Activated T-helper 1 cell treated with anti-CD3 and anti-CD28 coated beads, Interleukin-12 subunit alpha, Interleukin-12 subunit beta, Interleukin-2, Interleukin-4 antibody, amounts not matched to agents 30 ng/mL and 10 ng/mL and 1 ng/mL, durations not matched to agents 14 hours and 24 hours and 36 hours (primary cell): Measurements from ENCODE around the gene ARHGAP15. TPM values are rescaled to one million over a fixed set of nuclear protein-coding genes. Genes with fewer than 3 reads are reported as not detected.
A peak's percentile ranks its signal among the peaks of the same experiment; 100 is the strongest.

Experiments used
- DNase-seq: peaks from one replicate; pipeline ENCODE4 v3.0.0; 2021; ENCODE audit warnings: low spot score
- H3K27ac Mint-ChIP-seq: one replicate; pipeline ENCODE4 v1.8.0; 2021; ENCODE audit warnings: mild to moderate bottlenecking, mixed read lengths
- H3K27me3 Mint-ChIP-seq: one replicate; pipeline ENCODE4 v1.8.0; 2022; ENCODE audit warnings: mild to moderate bottlenecking, moderate library complexity, mixed read lengths; ENCODE audit not compliant: insufficient read depth
- H3K36me3 Mint-ChIP-seq: one replicate; pipeline ENCODE4 v1.8.0; 2021; ENCODE audit warnings: low read depth, mixed read lengths
- H3K4me1 Mint-ChIP-seq: one replicate; pipeline ENCODE4 v1.8.0; 2021; ENCODE audit warnings: low read depth, mixed read lengths
- H3K4me3 Mint-ChIP-seq: one replicate; pipeline ENCODE4 v1.8.0; 2021; ENCODE audit warnings: mild to moderate bottlenecking, moderate library complexity, mixed read lengths
- H3K9me3 Mint-ChIP-seq: one replicate; pipeline ENCODE4 v1.8.0; 2021; ENCODE audit warnings: mixed read lengths
- intact Hi-C: fragments of 100-400 bp; cut with micrococcal nuclease; formaldehyde crosslinking; loops from one replicate; pipeline ENCODE4 v1.15.1; 2024
- total RNA-seq: library from RNA; stranded (reverse); gene quantifications from 2 replicates; pipeline ENCODE4 v1.2.3, GENCODE V29; 2022

Gene ARHGAP15
- total RNA-seq, 1 donor from 2014 or later: 65.3 TPM

DNA sequence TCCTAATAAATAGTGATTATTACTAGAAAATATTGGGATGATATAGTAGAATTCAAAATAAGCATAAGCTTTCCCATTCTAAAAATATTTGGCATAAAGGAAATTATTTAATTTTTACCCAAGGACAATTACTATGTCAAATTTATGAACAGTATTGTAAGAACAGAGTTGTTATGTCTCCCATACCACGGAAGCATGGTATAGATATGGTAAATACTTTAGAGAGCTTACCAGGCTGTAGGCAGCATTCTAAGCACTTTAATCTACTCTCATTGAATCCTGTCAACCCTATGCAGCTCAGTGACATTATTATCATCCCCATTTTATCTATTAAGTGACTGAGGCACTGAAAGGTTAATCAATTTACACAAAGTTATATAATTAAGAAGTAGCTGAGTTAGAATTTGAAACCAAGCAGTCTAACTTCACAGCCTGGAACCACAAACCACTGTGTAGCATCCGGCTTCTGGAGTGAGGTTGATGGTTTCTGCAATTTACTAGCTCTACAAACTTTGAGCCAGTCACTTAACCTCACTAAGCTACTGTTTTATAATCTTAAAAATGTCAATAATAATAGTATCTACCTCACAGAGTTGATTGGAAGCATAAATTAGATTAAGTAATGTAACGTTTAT lies 323.7 kb downstream of the ARHGAP15 start:
- Mint-ChIP-seq H3K4me3 (no peak overlapping the region), H3K4me1 (peaks cover 42% of the 10 kb centered on the region), H3K36me3 (peaks cover 21% of the 10 kb centered on the region), H3K9me3 (no peaks in the 10 kb centered on the region), H3K27me3 (no peaks in the 10 kb centered on the region), H3K27ac (no peak overlapping the region)
- intact Hi-C loops: loop anchor here (1.0 to 5.0 kb wide), 3 partner anchors 15 to 279 kb away; no protein-coding TSS in a partner anchor
- peak; percentile 31 for DNase-seq

DNA sequence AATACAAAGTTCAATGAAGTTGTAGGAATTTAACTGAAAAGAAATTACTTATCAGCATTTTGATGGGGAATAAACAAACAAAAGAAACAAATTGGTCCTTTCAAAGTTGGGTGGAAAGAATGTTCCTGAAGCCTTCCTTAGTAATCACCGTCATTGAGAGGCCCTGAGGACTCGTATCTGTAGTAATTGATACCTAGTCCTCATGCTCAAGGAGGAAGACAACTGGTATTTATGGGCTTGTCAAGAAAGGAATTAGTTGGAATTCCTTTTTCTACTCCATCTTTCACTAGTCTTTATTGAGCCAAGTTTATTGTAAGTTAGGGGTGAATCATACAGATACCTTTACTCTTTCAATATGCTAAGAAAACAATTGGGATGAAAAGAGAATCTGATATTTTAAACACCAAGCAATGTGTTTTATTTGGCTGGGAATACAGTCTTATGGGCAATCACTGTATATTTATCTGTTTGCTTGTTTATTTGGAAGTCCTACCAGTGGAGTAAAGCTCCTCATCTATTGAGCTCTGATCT lies 324.8 kb downstream of the ARHGAP15 start:
- Mint-ChIP-seq H3K27ac (no peak overlapping the region), H3K4me1 (peaks cover 42% of the 10 kb centered on the region), H3K36me3 (peaks cover 21% of the 10 kb centered on the region), H3K4me3 (no peak overlapping the region), H3K27me3 (no peaks in the 10 kb centered on the region), H3K9me3 (no peaks in the 10 kb centered on the region)
- intact Hi-C loops: loop anchor here (1.0 to 5.0 kb wide), 3 partner anchors 14 to 278 kb away; no protein-coding TSS in a partner anchor
- no peak for DNase-seq

DNA sequence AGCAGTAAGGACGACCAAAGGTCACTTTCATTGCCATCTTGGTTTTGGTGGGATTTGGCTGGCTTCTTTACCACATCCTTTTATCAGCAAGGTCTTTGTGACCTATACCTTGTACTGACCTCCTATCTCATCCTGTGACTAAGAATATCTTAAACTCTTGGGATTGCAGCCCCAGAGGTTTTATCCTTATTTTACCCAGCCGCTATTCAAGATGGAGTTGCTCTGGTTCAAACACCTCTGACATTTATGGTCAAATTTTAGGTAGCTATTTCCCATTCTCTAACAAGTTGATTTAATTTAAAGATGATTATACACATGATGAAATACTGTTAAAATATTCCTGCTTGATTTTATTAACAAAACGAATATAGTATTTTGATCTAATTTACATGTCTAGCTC lies 326.1 kb downstream of the ARHGAP15 start:
- H3K36me3 Mint-ChIP-seq: peaks cover 21% of the 10 kb centered on the region
- intact Hi-C loops: no loop called here
- no peak overlapping the region for H3K27ac Mint-ChIP-seq
- no peaks in the 10 kb centered on the region for H3K27me3 Mint-ChIP-seq
- H3K4me1 Mint-ChIP-seq: peaks cover 42% of the 10 kb centered on the region
- no peaks in the 10 kb centered on the region for H3K9me3 Mint-ChIP-seq
- H3K4me3 Mint-ChIP-seq: no peak overlapping the region
- no peak for DNase-seq

DNA sequence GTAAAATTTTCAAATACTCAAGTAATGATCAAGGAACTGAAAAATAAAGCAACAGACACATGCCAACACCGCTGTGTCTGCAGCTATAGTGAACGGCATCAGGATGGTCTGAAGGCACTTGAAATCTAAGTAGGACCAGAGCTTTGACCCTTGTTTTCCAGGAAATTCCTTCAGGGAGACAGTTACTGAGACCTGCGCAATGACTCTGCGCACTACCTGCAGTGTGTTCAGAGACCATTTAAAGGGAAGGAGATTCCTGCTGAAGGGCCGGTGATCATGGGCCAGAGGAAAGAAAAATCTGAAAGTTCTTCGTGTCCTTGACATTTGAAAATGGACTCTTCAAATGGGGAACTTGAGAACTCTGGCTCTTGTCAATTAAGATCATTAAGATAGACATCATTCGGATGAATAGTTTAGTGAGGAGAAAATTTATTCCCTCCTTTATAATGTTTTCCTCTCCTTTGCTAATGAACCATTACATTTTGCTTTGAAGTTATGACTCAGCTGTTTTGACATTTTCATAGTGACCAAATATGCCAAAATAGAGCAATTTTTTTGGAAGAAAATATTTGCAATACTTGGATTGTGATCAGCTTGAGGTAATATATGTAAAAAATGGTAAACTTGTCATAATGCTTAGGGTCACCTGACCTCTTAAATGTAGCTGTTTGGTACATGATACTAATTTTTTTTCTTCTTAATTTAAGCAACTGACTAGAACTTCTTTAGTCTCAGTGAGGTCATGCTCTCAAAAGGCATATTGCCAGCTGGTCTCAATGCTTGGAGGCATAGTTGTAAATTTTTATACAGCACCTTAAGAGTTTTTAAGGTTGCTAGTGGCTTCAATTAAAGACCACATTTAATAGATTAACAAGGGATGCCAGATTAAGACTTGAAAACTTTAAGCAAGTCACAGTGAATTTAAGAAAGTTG lies 329.3 kb downstream of the ARHGAP15 start:
- H3K4me1 Mint-ChIP-seq: peaks cover 26% of the 10 kb centered on the region
- H3K36me3 Mint-ChIP-seq: peaks cover 16% of the 10 kb centered on the region
- no peak overlapping the region for H3K27ac Mint-ChIP-seq
- H3K9me3 Mint-ChIP-seq: no peaks in the 10 kb centered on the region
- intact Hi-C loops: no loop called here
- no peak overlapping the region for H3K4me3 Mint-ChIP-seq
- DNase-seq: no peak
- no peaks in the 10 kb centered on the region for H3K27me3 Mint-ChIP-seq

DNA sequence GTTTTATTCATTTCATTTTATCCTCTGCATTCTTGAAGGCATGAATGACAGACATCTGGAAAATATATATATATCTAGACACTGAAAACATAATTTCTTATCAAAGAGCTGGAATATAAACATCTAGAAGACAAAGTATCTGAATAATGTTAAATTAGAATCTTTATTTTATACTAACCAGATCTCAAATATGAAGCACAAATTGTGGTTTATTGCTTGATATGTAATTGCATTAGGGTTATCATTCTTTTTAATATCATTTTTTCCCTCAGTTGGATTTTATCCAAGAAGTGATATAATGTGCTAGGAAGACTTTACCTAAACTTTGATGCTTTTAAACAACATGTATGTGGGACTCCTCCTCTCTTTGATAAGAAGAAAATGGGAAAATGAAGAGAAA lies 331.2 kb downstream of the ARHGAP15 start:
- H3K4me3 Mint-ChIP-seq: no peak overlapping the region

DNA sequence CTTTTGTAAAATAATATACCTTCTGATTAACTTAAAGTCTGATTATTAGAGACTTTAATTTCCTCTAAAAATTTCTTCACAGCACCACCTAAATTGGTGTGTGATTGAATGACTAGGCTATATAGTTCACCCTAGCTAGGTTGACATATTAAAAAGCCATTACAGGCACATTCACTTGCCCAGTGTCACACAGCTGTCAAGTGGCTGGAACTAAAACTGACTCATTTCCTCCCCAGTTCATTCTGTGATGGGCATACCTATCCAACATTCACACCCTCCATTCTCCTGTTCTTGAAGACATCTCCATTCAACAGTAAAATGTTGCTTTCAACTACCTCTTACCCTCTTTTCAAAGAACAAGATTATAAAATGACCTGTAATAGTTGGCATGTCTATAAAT lies 334.5 kb downstream of the ARHGAP15 start:
- H3K36me3 Mint-ChIP-seq: peaks cover 12% of the 10 kb centered on the region
- no peaks in the 10 kb centered on the region for H3K27me3 Mint-ChIP-seq
- no peak overlapping the region for H3K4me3 Mint-ChIP-seq
- peaks cover 44% of the 10 kb centered on the region for H3K4me1 Mint-ChIP-seq
- H3K27ac Mint-ChIP-seq: no peak overlapping the region
- no peaks in the 10 kb centered on the region for H3K9me3 Mint-ChIP-seq
- intact Hi-C loops: no loop called here
- DNase-seq: no peak

More for the DNA sequence above, 331.2 kb downstream of the ARHGAP15 start:
- no peak for DNase-seq
- Mint-ChIP-seq H3K4me1 (peaks cover 15% of the 10 kb centered on the region), H3K9me3 (no peaks in the 10 kb centered on the region), H3K27me3 (no peaks in the 10 kb centered on the region), H3K36me3 (peaks cover 12% of the 10 kb centered on the region), H3K27ac (no peak overlapping the region)
- intact Hi-C loops: no loop called here

DNA sequence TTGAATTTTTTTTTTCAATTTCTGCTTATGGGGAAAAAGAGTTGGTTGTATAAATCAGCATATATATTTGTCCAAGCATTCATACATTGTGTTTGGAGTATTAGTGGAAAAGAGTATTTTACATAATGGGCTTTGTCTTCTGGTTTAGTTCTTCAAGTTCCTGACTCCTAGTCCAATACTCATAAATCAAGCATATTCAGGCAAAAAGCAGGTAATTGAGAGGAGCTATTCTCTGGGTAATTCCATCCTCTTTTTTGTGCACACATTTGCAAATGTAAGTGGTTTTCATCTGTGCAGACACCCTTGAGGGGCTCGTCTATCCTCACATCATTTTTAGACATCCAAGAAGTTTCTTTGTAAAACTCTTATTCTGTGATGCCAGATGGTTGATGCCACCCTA lies 337.2 kb downstream of the ARHGAP15 start:
- no peak overlapping the region for H3K27ac Mint-ChIP-seq
- no peaks in the 10 kb centered on the region for H3K27me3 Mint-ChIP-seq
- no peaks in the 10 kb centered on the region for H3K9me3 Mint-ChIP-seq
- H3K4me3 Mint-ChIP-seq: no peak overlapping the region
- peaks cover 10% of the 10 kb centered on the region for H3K36me3 Mint-ChIP-seq
- H3K4me1 Mint-ChIP-seq: peaks cover 57% of the 10 kb centered on the region
- intact Hi-C loops: loop anchor here (5.0 kb wide), 2 partner anchors 841 to 866 kb away; a partner anchor contains a TSS
- no peak for DNase-seq

DNA sequence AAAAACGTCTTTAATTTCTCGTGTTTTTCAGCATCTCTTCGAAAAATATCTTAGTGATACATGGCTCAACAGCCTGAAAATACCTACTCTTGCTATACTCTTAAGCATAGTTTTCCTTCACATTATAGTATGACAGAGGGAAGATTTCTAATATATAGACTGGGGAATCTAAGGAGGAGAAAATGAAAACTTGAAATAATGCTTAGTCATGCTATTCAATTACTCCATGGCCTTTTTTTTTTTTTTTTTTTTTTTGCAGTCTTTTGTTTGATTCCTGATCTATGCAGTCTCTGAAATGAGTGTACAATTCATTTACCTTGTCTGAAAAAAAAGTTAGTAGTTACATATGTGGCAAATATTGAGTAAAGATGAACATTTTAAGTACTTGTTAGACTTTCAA lies 337.8 kb downstream of the ARHGAP15 start:
- H3K36me3 Mint-ChIP-seq: peaks cover 12% of the 10 kb centered on the region
- peaks cover 57% of the 10 kb centered on the region for H3K4me1 Mint-ChIP-seq
- DNase-seq: no peak
- no peak overlapping the region for H3K4me3 Mint-ChIP-seq
- intact Hi-C loops: loop anchor here (5.0 kb wide), 2 partner anchors 840 to 865 kb away; a partner anchor contains a TSS
- no peak overlapping the region for H3K27ac Mint-ChIP-seq
- no peaks in the 10 kb centered on the region for H3K27me3 Mint-ChIP-seq
- no peaks in the 10 kb centered on the region for H3K9me3 Mint-ChIP-seq

DNA sequence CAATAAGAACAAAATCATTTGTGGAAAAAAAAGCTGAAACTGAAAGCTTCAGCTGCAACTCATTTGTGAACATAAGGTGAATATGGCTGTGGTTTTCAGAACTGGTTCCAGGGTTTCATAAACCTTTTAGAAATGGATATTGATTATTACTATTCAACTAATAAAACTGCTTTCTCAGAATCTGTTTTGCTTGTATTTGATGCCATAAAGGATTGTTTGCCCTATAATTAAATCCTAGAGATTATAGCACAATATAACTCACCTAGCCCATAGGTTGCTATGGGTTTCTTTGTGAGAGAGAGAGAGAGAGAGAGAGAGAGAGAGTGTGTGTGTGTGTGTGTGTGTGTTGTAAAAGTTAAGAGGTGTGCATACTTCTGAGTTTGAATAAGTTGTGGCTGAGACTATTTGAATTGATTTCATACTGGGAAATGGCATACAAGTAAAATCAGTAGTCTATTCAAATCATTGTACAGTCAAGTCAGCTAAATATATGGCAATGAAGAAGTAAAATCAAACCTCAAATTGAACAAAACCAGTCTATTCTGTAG lies 339.2 kb downstream of the ARHGAP15 start:
- intact Hi-C loops: loop anchor here (1.0 to 5.0 kb wide), 11 partner anchors 15 to 1050 kb away; a partner anchor contains a TSS
- Mint-ChIP-seq H3K36me3 (peaks cover 15% of the 10 kb centered on the region), H3K27ac (peak overlapping the region; percentile 81), H3K9me3 (no peaks in the 10 kb centered on the region), H3K4me1 (peaks cover 48% of the 10 kb centered on the region), H3K4me3 (peak overlapping the region; percentile 11), H3K27me3 (no peaks in the 10 kb centered on the region)
- no peak for DNase-seq

DNA sequence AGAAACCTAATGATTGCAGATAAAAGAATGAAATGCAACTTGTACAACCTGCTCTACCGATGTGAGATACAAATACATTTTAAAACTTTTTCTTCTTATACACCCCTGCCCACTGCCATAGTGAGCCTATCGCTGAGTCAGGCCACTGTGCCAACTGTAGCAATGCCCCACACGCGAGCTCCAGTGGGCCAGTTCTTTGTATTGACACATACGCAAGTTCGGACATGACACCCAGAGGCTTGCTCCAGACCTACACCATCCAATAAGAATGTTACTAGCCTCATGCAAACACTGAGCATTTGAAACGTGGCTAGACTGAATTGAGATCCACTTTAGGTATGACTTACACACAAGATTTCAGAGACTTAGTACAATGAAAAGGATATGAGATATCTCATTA lies 340.1 kb downstream of the ARHGAP15 start:
- Mint-ChIP-seq H3K4me3 (no peak overlapping the region), H3K36me3 (peaks cover 18% of the 10 kb centered on the region), H3K27me3 (no peaks in the 10 kb centered on the region), H3K27ac (no peak overlapping the region), H3K4me1 (peaks cover 42% of the 10 kb centered on the region), H3K9me3 (no peaks in the 10 kb centered on the region)
- DNase-seq: no peak
- intact Hi-C loops: loop anchor here (2.0 to 5.0 kb wide), 4 partner anchors 207 to 1049 kb away; a partner anchor contains a TSS

DNA sequence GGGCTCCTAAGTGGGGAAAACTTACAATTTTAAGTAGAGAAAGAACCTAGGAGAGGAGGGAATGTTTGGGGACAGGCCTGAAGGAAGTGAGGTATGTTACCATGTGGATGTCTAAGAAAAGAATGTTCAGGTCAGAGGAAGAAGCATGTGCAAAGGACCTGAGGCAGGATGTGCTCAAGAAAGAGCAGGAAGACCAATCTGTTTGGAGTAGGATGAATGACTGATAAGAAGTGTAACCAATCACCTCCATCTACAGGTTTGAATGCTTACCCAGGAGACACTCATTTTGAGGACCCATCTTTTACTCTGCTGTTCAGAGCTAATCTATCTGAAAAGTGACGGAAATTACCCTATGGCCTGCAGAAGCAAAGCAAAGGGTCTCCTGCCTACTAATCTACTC lies 342.3 kb downstream of the ARHGAP15 start:
- no peak overlapping the region for H3K4me3 Mint-ChIP-seq
- H3K27ac Mint-ChIP-seq: no peak overlapping the region
- peaks cover 19% of the 10 kb centered on the region for H3K36me3 Mint-ChIP-seq
- peaks cover 47% of the 10 kb centered on the region for H3K4me1 Mint-ChIP-seq
- H3K9me3 Mint-ChIP-seq: no peaks in the 10 kb centered on the region
- no peaks in the 10 kb centered on the region for H3K27me3 Mint-ChIP-seq
- DNase-seq: no peak
- intact Hi-C loops: no loop called here

DNA sequence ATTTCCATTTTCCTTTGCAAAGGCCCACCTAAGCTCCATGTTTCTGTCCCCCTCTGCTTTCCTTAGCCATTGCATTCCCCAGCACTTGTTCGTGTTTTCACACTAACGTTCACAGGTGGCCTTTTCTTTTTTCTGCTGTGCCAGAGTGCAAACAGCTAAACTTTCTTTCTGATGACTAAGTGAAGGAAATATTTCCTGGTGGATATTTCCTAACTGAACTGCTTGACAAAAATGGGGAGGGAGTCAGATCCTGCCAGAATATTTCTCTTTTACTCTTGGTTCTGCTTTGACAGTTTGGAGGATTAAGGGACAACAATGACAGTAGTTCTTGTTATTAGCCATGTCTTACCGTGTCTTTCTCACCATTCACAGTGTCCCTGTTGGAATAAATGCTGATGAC lies 344.0 kb downstream of the ARHGAP15 start:
- no peak overlapping the region for H3K4me3 Mint-ChIP-seq
- intact Hi-C loops: no loop called here
- H3K27me3 Mint-ChIP-seq: no peaks in the 10 kb centered on the region
- no peak for DNase-seq
- peaks cover 15% of the 10 kb centered on the region for H3K36me3 Mint-ChIP-seq
- H3K9me3 Mint-ChIP-seq: no peaks in the 10 kb centered on the region
- H3K27ac Mint-ChIP-seq: no peak overlapping the region
- H3K4me1 Mint-ChIP-seq: peaks cover 35% of the 10 kb centered on the region
